Activated T-cell treated with anti-CD3 and anti-CD28 coated beads, Interleukin-2, amount 50 U/mL, for 1 hour (primary cell): ENCODE measurements around the gene DYNLL2.
A peak's percentile ranks its signal among the peaks of the same experiment; 100 is the strongest.
"Not testable (repeated sequence)": the region's sequence is repeated elsewhere in the genome, so short reads cannot be mapped to it uniquely, and the experiment has no call there.

Experiments used
- DNase-seq: peaks from one replicate; pipeline ENCODE4 v3.0.0-alpha.2; 2020

DYNLL2 gene

GRCh38 chr17:58107306-58107705 lies 24.1 kb downstream of the DYNLL2 start:
- no peak for DNase-seq

GRCh38 chr17:58109197-58109596 lies 26.0 kb downstream of the DYNLL2 start:
- no peak for DNase-seq

GRCh38 chr17:58110012-58110411 lies 26.8 kb downstream of the DYNLL2 start:
- DNase-seq = no peak

- no peak for DNase-seq
These were observed 28.5 kb downstream of the DYNLL2 start for GRCh38 chr17:58111676-58112075.

- DNase-seq = peak; percentile 87
These were observed 29.9 kb downstream of the DYNLL2 start for GRCh38 chr17:58112970-58113631.

- no peak for DNase-seq
These were observed 30.7 kb downstream of the DYNLL2 start for GRCh38 chr17:58113947-58114346.

- DNase-seq = no peak
These were observed 34.2 kb downstream of the DYNLL2 start for GRCh38 chr17:58117382-58117781.

- DNase-seq = no peak
These were observed 36.3 kb downstream of the DYNLL2 start for GRCh38 chr17:58119491-58119890.

GRCh38 chr17:58120195-58120822 lies 37.1 kb downstream of the DYNLL2 start:
- DNase-seq = no peak

GRCh38 chr17:58121925-58122324 lies 38.7 kb downstream of the DYNLL2 start:
- peak; percentile 27 for DNase-seq

- DNase-seq = no peak
These were observed 44.6 kb downstream of the DYNLL2 start for GRCh38 chr17:58127846-58128245.

GRCh38 chr17:58132697-58133096 lies 49.5 kb downstream of the DYNLL2 start:
- not testable (repeated sequence) for DNase-seq

- no peak for DNase-seq
These were observed 53.6 kb downstream of the DYNLL2 start for GRCh38 chr17:58136669-58137279.

- no peak for DNase-seq
These were observed 58.3 kb downstream of the DYNLL2 start for GRCh38 chr17:58141505-58141904.

GRCh38 chr17:58143335-58143734 lies 60.1 kb downstream of the DYNLL2 start:
- not testable (repeated sequence) for DNase-seq

- no peak for DNase-seq
These were observed 61.6 kb downstream of the DYNLL2 start for GRCh38 chr17:58144801-58145200.
